Stimulated activated CD4-positive, alpha-beta T cell treated with anti-CD3 and anti-CD28 coated beads, Interleukin-12 subunit alpha, Interleukin-12 subunit beta, amount 100 ng/mL, for 24 hours (primary cell): ENCODE results near the gene GPR15.
"Not testable (repeated sequence)": the region's sequence is repeated elsewhere in the genome, so short reads cannot be mapped to it uniquely, and the experiment has no call there.

Source experiments
- DNase-seq, 2 experiments: peaks; one replicate each; pipeline ENCODE4 v3.0.0-alpha.2; 2020; ENCODE audit warnings: low read depth in 2 of 2

Gene GPR15

GRCh38 chr3:98558100-98558827 lies 26.5 kb downstream of the GPR15 start:
- DNase-seq = no peak

- DNase-seq = not testable (repeated sequence)
Observed at GRCh38 chr3:98559769-98560168, 28.0 kb downstream of the GPR15 start.

GRCh38 chr3:98560911-98561310 lies 29.1 kb downstream of the GPR15 start:
- DNase-seq = no peak

GRCh38 chr3:98561727-98562521 lies 30.1 kb downstream of the GPR15 start:
- DNase-seq = no peak

GRCh38 chr3:98563661-98564281 lies 32.0 kb downstream of the GPR15 start:
- no peak for DNase-seq

- DNase-seq = no peak
Observed at GRCh38 chr3:98564282-98565005, 32.7 kb downstream of the GPR15 start.

GRCh38 chr3:98565237-98565643 lies 33.5 kb downstream of the GPR15 start:
- DNase-seq = no peak

GRCh38 chr3:98565843-98566242 lies 34.1 kb downstream of the GPR15 start:
- DNase-seq = no peak

GRCh38 chr3:98567666-98568270 lies 36.0 kb downstream of the GPR15 start:
- DNase-seq = no peak

GRCh38 chr3:98568402-98568801 lies 36.6 kb downstream of the GPR15 start:
- DNase-seq = no peak

GRCh38 chr3:98573181-98573728 lies 41.5 kb downstream of the GPR15 start:
- DNase-seq = no peak

GRCh38 chr3:98574132-98574531 lies 42.4 kb downstream of the GPR15 start:
- no peak for DNase-seq

- DNase-seq = no peak
Observed at GRCh38 chr3:98577178-98577895, 45.6 kb downstream of the GPR15 start.

- no peak for DNase-seq
Observed at GRCh38 chr3:98580401-98581386, 48.9 kb downstream of the GPR15 start.

GRCh38 chr3:98581474-98581873 lies 49.7 kb downstream of the GPR15 start:
- no peak for DNase-seq

GRCh38 chr3:98582042-98582441 lies 50.3 kb downstream of the GPR15 start:
- no peak for DNase-seq

GRCh38 chr3:98583766-98584165 lies 52.0 kb downstream of the GPR15 start:
- DNase-seq = no peak
